ENCODE measurements around the gene FOSL1.
A peak's percentile ranks its signal among the peaks of the same experiment; 100 is the strongest.

FOSL1 gene

GRCh38 chr11:65860278-65861164 is 39.7 kb downstream of the FOSL1 start, which contains the start of gene MUS81:
Gene MUS81, plus strand, starts transcription at chr11:65860433. Its CDS starts 321 bp downstream, at chr11:65860754.
- peak within 1 kb of the TSS; percentile 85 for H4K91ac ChIP-seq (ENCODE audit: low read depth, low read length, poor library complexity)
- H3K9me3 ChIP-seq (replicated peaks in 1 of 2; ENCODE audit: control insufficient read depth in 2 of 2, insufficient read depth in 1 of 2, low read depth in 1 of 2, low read length in 2 of 2): no peaks in the 10 kb centered on the region
- DNase-seq (ENCODE audit: low spot score): peak; percentile 95
- H3K79me1 ChIP-seq (ENCODE audit: low read depth, low read length): peaks cover 34% of the 10 kb centered on the region
- peak within 1 kb of the TSS; percentile 93 for H3K4ac ChIP-seq (ENCODE audit: low read length)
- H3K27me3 ChIP-seq (ENCODE audit: control insufficient read depth in 3 of 3, insufficient read depth in 3 of 3, low read depth in 1 of 3, low read length in 3 of 3): no peaks in the 10 kb centered on the region
- peak within 1 kb of the TSS; percentile 82 for H4K8ac ChIP-seq (ENCODE audit: low read depth, low read length)
- H3K4me1 ChIP-seq (ENCODE audit: control insufficient read depth in 2 of 2, insufficient read depth in 1 of 2, low read depth in 1 of 2, low read length in 2 of 2): peaks cover 8 to 17% of the 10 kb centered on the region in 2 donors
- H3K18ac ChIP-seq (ENCODE audit: low read length): peak within 1 kb of the TSS; percentile 93
- H3K14ac ChIP-seq (ENCODE audit: low read length): peak within 1 kb of the TSS; percentile 100
- H3K36me3 ChIP-seq (replicated peaks in 1 of 2; ENCODE audit: control insufficient read depth in 2 of 2, insufficient read depth in 2 of 2, low read length in 2 of 2): peaks cover 45 to 55% of the 10 kb centered on the region in 2 donors
- H2BK15ac ChIP-seq (ENCODE audit: low read length): peak within 1 kb of the TSS; percentile 96
- H2BK5ac ChIP-seq (ENCODE audit: low read length): peak within 1 kb of the TSS; percentile 95
- peak within 1 kb of the TSS; percentile 91 for H2BK120ac ChIP-seq (ENCODE audit: low read depth, low read length)
- peak within 1 kb of the TSS; percentile 91 for H3K27ac ChIP-seq (replicated peaks; ENCODE audit: low read length)
- no CpG with 5 or more reads among the region's 78 CpGs for WGBS, 2 donors (ENCODE audit: extremely low coverage in 2 of 2, insufficient read length in 2 of 2, insufficient replicate concordance in 1 of 2)
- H2AFZ ChIP-seq (ENCODE audit: low read length): peak within 1 kb of the TSS; percentile 75
- H3K4me2 ChIP-seq (ENCODE audit: insufficient read depth, low read length, poor library complexity, severe bottlenecking): peak within 1 kb of the TSS; percentile 99
- H2AK5ac ChIP-seq (ENCODE audit: low read depth, low read length): peak within 1 kb of the TSS; percentile 92
- H3K23ac ChIP-seq (ENCODE audit: low read depth, low read length, poor library complexity): peak within 1 kb of the TSS; percentile 95
- peak within 1 kb of the TSS; percentile 83 to 92 for H3K4me3 ChIP-seq (ENCODE audit: low read length in 2 of 2)
- peak within 1 kb of the TSS; percentile 99 for H3K9ac ChIP-seq (ENCODE audit: low read depth, low read length, poor library complexity)
- peak within 1 kb of the TSS; percentile 84 for H2BK12ac ChIP-seq (ENCODE audit: low read length)

DNA sequence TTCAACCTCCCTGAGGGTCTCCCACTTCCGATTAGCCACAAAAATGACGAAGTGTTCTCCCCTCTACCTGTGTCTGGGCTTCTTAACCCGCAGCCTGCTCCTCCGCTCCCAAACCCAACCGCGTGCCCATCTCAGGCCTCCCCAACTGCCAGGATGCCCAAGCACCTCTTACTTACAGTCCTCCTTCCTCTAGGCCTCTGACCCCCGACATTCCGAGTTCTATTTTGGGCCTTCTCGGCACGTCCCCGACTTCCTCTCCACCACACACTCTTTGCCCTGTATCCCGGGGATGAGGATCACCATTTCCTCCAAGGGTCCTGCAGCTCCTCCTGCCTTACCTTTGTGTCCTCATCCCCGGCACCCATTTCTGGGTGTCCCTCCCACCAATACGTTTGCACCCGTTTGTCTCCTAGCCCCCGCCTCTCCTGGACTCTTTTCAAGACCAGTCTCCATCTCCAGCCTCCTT is 40.3 kb downstream of the FOSL1 start:
- H3K9me3 ChIP-seq (replicated peaks in 1 of 2; ENCODE audit: control insufficient read depth in 2 of 2, insufficient read depth in 1 of 2, low read depth in 1 of 2, low read length in 2 of 2): no peaks in the 10 kb centered on the region
- peak overlapping the region; percentile 99 for H3K4me2 ChIP-seq (ENCODE audit: insufficient read depth, low read length, poor library complexity, severe bottlenecking)
- no peak overlapping the region for H3K14ac ChIP-seq (ENCODE audit: low read length)
- no CpG with 5 or more reads among the region's 16 CpGs for WGBS, 2 donors (ENCODE audit: extremely low coverage in 2 of 2, insufficient read length in 2 of 2, insufficient replicate concordance in 1 of 2)
- H2BK5ac ChIP-seq (ENCODE audit: low read length): peak overlapping the region; percentile 95
- no peak overlapping the region for H2BK120ac ChIP-seq (ENCODE audit: low read depth, low read length)
- peak overlapping the region; percentile 6 for H4K91ac ChIP-seq (ENCODE audit: low read depth, low read length, poor library complexity)
- H2BK12ac ChIP-seq (ENCODE audit: low read length): peak overlapping the region; percentile 11
- H3K79me1 ChIP-seq (ENCODE audit: low read depth, low read length): peaks cover 37% of the 10 kb centered on the region
- no peak overlapping the region for H3K4ac ChIP-seq (ENCODE audit: low read length)
- H3K4me3 ChIP-seq (ENCODE audit: low read length in 2 of 2): peak overlapping the region; percentile 83 to 92
- H3K27ac ChIP-seq (replicated peaks; ENCODE audit: low read length): peak overlapping the region; percentile 91
- no peak for DNase-seq (ENCODE audit: low spot score)
- H3K18ac ChIP-seq (ENCODE audit: low read length): peak overlapping the region; percentile 93
- H2BK15ac ChIP-seq (ENCODE audit: low read length): no peak overlapping the region
- H2AFZ ChIP-seq (ENCODE audit: low read length): peak overlapping the region; percentile 75
- H3K27me3 ChIP-seq (ENCODE audit: control insufficient read depth in 3 of 3, insufficient read depth in 3 of 3, low read depth in 1 of 3, low read length in 3 of 3): no peaks in the 10 kb centered on the region
- H3K36me3 ChIP-seq (replicated peaks in 1 of 2; ENCODE audit: control insufficient read depth in 2 of 2, insufficient read depth in 2 of 2, low read length in 2 of 2): peaks cover 49 to 55% of the 10 kb centered on the region in 2 donors
- H2AK5ac ChIP-seq (ENCODE audit: low read depth, low read length): peak overlapping the region; percentile 20
- H3K4me1 ChIP-seq (ENCODE audit: control insufficient read depth in 2 of 2, insufficient read depth in 1 of 2, low read depth in 1 of 2, low read length in 2 of 2): peaks cover 8 to 17% of the 10 kb centered on the region in 2 donors
- H4K8ac ChIP-seq (ENCODE audit: low read depth, low read length): no peak overlapping the region
- H3K9ac ChIP-seq (ENCODE audit: low read depth, low read length, poor library complexity): peak overlapping the region; percentile 95
- peak overlapping the region; percentile 95 for H3K23ac ChIP-seq (ENCODE audit: low read depth, low read length, poor library complexity)

- Histone ChIP-seq H2BK15ac (ENCODE audit: low read length) (no peak overlapping the region), H4K8ac (ENCODE audit: low read depth, low read length) (no peak overlapping the region), H3K27me3 (ENCODE audit: control insufficient read depth in 3 of 3, insufficient read depth in 3 of 3, low read depth in 1 of 3, low read length in 3 of 3) (no peaks in the 10 kb centered on the region), H4K91ac (ENCODE audit: low read depth, low read length, poor library complexity) (peak overlapping the region; percentile 6), H3K4me3 (ENCODE audit: low read length in 2 of 2) (peak overlapping the region; percentile 83 to 92), H3K36me3 (replicated peaks in 1 of 2; ENCODE audit: control insufficient read depth in 2 of 2, insufficient read depth in 2 of 2, low read length in 2 of 2) (peaks cover 49 to 55% of the 10 kb centered on the region in 2 donors), H3K4me1 (ENCODE audit: control insufficient read depth in 2 of 2, insufficient read depth in 1 of 2, low read depth in 1 of 2, low read length in 2 of 2) (peaks cover 8 to 17% of the 10 kb centered on the region in 2 donors), H3K14ac (ENCODE audit: low read length) (no peak overlapping the region), H3K4ac (ENCODE audit: low read length) (no peak overlapping the region), H3K4me2 (ENCODE audit: insufficient read depth, low read length, poor library complexity, severe bottlenecking) (peak overlapping the region; percentile 99), H2AFZ (ENCODE audit: low read length) (peak overlapping the region; percentile 75), H2AK5ac (ENCODE audit: low read depth, low read length) (peak overlapping the region; percentile 20), H3K9ac (ENCODE audit: low read depth, low read length, poor library complexity) (peak overlapping the region; percentile 95), H3K23ac (ENCODE audit: low read depth, low read length, poor library complexity) (peak overlapping the region; percentile 95), H3K27ac (replicated peaks; ENCODE audit: low read length) (peak overlapping the region; percentile 91), H3K18ac (ENCODE audit: low read length) (peak overlapping the region; percentile 93), H2BK5ac (ENCODE audit: low read length) (peak overlapping the region; percentile 95), H2BK12ac (ENCODE audit: low read length) (no peak overlapping the region), H3K9me3 (replicated peaks in 1 of 2; ENCODE audit: control insufficient read depth in 2 of 2, insufficient read depth in 1 of 2, low read depth in 1 of 2, low read length in 2 of 2) (no peaks in the 10 kb centered on the region), H2BK120ac (ENCODE audit: low read depth, low read length) (no peak overlapping the region), H3K79me1 (ENCODE audit: low read depth, low read length) (peaks cover 39% of the 10 kb centered on the region)
- no CpG with 5 or more reads among the region's 46 CpGs for WGBS, 2 donors (ENCODE audit: extremely low coverage in 2 of 2, insufficient read length in 2 of 2, insufficient replicate concordance in 1 of 2)
- DNase-seq (ENCODE audit: low spot score): peak; percentile 100
Observed at GRCh38 chr11:65859095-65859811, 40.9 kb downstream of the FOSL1 start.
